ENCODE results near the gene UNK.
A peak's percentile ranks its signal among the peaks of the same experiment; 100 is the strongest.

UNK gene

DNA sequence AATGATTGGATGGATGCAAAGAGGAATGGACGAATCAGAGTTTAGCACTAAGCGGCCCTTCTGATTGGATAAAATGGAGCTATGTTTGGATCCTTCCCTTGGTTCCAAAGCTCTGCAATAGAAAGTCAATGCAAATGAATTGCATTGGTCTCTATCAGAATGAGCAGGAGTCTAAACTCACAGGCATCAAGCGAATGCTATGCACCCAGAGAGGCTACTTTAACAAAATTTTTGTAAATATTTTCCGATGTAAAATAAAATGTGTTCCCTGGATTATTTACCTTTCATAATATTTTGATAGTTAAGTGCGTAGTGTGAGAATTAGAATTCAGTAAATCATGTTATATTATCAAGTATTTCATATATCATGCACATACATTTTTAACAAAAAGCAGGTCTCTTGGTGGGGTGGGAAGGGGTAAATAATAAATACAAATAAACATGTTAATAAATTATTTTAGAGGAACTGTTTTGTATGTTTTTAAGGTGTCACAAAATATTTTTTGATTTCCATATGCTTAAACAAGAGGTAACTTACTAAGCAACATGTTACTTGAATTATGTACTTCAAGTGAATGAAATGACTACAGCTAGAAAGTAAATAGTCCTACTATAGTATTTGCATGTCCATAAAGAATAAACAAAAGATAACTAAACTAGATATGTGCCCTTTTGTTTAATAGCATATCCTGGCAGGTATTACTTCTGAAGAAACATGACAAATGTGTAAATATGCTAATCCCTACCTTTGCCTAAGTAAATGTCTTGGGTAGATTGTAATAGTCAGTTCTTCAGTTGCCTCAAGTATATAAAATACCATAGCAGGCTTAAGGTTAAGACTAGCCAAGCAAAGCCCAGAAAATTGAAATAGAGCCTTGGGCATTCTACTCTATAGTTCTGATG lies 4.4 kb upstream of the UNK start:
- peak overlapping the region; percentile 63 for H3K4me3 ChIP-seq (ENCODE audit: low read length)
- H2AFZ ChIP-seq (ENCODE audit: low read depth, low read length) = peak overlapping the region; percentile 63
- 0 out of 2 replicates have a peak overlapping the region, but pooled peaks have one; percentile 22 for H3K9ac ChIP-seq (ENCODE audit: low read length)
- peaks cover 34% of the 10 kb centered on the region for H4K20me1 ChIP-seq (ENCODE audit: insufficient read depth, low read length)
- peak overlapping the region; percentile 68 for H3K4me2 ChIP-seq (ENCODE audit: low read length)
- peak overlapping the region; percentile 29; the same call in 1 of the 2 replicates for H3K27ac ChIP-seq (ENCODE audit: low read length)
- H3K4me1 ChIP-seq (ENCODE audit: low read length) = peaks cover 41% of the 10 kb centered on the region
- no peaks in the 10 kb centered on the region for H3K27me3 ChIP-seq (ENCODE audit: low read depth, low read length)
- peaks cover 37% of the 10 kb centered on the region for H3K36me3 ChIP-seq (replicated peaks; ENCODE audit: low read depth, low read length)
- peaks cover 24% of the 10 kb centered on the region for H3K79me2 ChIP-seq (ENCODE audit: low read length)
- H3K9me3 ChIP-seq (ENCODE audit: insufficient read depth, low read length) = peaks cover 4% of the 10 kb centered on the region; the same call in 1 of the 2 replicates
- no peak for TF ChIP-seq EZH2phosphoT487 (IDR thresholded peaks at IDR 0.05; ENCODE audit: low read depth)
- TF ChIP-seq, protein P1, sequence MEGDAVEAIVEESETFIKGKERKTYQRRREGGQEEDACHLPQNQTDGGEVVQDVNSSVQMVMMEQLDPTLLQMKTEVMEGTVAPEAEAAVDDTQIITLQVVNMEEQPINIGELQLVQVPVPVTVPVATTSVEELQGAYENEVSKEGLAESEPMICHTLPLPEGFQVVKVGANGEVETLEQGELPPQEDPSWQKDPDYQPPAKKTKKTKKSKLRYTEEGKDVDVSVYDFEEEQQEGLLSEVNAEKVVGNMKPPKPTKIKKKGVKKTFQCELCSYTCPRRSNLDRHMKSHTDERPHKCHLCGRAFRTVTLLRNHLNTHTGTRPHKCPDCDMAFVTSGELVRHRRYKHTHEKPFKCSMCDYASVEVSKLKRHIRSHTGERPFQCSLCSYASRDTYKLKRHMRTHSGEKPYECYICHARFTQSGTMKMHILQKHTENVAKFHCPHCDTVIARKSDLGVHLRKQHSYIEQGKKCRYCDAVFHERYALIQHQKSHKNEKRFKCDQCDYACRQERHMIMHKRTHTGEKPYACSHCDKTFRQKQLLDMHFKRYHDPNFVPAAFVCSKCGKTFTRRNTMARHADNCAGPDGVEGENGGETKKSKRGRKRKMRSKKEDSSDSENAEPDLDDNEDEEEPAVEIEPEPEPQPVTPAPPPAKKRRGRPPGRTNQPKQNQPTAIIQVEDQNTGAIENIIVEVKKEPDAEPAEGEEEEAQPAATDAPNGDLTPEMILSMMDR (IDR thresholded peaks at IDR 0.05; ENCODE audit: low read depth, low read length) = no peak

DNA sequence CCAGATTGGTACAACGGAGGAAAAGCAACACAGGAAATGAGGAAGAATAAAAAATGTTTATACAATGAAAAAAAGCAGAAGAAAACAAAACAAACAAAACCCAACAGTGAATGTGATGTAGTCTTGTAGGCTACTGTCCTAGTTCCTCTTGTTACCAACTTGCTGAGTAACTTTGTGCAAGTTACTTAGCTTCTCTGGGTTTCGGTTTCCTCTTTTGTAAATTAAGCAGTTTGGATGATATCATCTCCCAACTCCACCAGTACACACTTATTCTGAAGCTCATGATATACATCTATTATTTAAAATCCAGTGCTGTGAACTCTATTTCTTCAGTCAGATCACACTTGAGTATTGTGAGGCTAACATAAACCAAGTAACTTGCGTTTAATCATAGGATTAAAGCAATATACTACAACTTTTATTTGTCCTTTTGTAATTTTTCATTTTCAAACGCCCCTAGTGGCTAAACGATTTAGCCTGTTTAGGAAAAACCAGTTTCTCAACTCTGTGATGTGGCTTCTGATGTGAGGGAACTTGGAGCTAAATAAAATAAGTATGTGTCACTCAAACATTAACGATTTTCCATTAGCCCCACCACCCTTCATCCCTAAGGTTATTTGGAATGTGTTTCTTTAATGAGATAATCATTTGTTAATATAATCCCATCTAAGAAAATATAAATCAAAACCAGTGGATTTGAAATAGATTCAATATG lies 1.4 kb upstream of the UNK start:
- peak overlapping the region; percentile 90 for H3K27ac ChIP-seq (ENCODE audit: low read length)
- H3K4me1 ChIP-seq (ENCODE audit: low read length) = peaks cover 46% of the 10 kb centered on the region

DNA sequence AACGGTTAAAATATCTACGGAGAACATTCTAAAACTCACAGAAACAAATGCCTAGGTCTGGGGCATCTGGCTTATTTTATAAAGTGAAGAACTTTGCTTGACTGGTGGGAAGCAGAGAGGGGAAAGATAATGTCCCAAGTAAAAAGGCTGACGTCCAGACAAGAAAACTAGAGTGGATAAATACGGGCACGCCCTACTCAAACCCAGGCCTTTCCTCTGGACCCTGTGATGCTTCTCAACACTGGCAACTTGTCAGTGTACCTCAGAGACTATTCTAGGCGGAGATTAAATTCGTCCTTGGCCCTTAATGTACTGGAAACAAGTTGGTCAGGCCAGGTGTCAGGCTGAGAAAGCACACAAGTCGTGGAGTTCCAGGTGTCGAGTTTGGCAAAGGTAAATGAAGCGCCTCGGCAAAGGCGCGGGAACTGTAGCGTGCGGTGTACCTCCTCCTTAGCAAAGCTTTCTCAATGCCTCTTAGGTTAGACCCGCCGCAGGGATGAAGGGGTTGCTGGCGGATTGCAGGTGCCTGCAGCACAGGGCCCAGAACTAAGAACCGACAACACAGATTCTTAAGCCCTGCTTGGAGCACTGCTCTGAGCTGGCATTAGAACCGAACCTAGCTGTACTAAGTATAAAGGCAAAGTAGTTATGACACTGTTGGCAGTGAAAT lies 668 bp upstream of the UNK start:
- Histone ChIP-seq H2AFZ (ENCODE audit: low read depth, low read length) (peak overlapping the region; percentile 68), H3K9ac (ENCODE audit: low read length) (peak overlapping the region; percentile 97), H3K4me1 (ENCODE audit: low read length) (peaks cover 40% of the 10 kb centered on the region), H3K9me3 (ENCODE audit: insufficient read depth, low read length) (peaks cover 4% of the 10 kb centered on the region; the same call in 1 of the 2 replicates), H4K20me1 (ENCODE audit: insufficient read depth, low read length) (peaks cover 5% of the 10 kb centered on the region), H3K4me3 (ENCODE audit: low read length) (peak overlapping the region; percentile 83), H3K4me2 (ENCODE audit: low read length) (peak overlapping the region; percentile 98), H3K27ac (ENCODE audit: low read length) (peak overlapping the region; percentile 90), H3K36me3 (replicated peaks; ENCODE audit: low read depth, low read length) (peaks cover 9% of the 10 kb centered on the region), H3K27me3 (ENCODE audit: low read depth, low read length) (no peaks in the 10 kb centered on the region), H3K79me2 (ENCODE audit: low read length) (peaks cover 45% of the 10 kb centered on the region)
- TF ChIP-seq, protein P1 (IDR thresholded peaks at IDR 0.05; ENCODE audit: low read depth, low read length) = no peak
- no peak for TF ChIP-seq EZH2phosphoT487 (IDR thresholded peaks at IDR 0.05; ENCODE audit: low read depth)

More for the DNA sequence above, 1.4 kb upstream of the UNK start:
- Histone ChIP-seq H3K27me3 (ENCODE audit: low read depth, low read length) (no peaks in the 10 kb centered on the region), H3K79me2 (ENCODE audit: low read length) (peaks cover 47% of the 10 kb centered on the region), H4K20me1 (ENCODE audit: insufficient read depth, low read length) (peaks cover 12% of the 10 kb centered on the region), H3K4me2 (ENCODE audit: low read length) (peak overlapping the region; percentile 98), H3K4me3 (ENCODE audit: low read length) (peak overlapping the region; percentile 83), H3K36me3 (replicated peaks; ENCODE audit: low read depth, low read length) (peaks cover 16% of the 10 kb centered on the region), H3K9ac (ENCODE audit: low read length) (peak overlapping the region; percentile 97), H3K9me3 (ENCODE audit: insufficient read depth, low read length) (peaks cover 4% of the 10 kb centered on the region; the same call in 1 of the 2 replicates), H2AFZ (ENCODE audit: low read depth, low read length) (0 out of 2 replicates have a peak overlapping the region, but pooled peaks have one; percentile 68)
- TF ChIP-seq, protein P1 (IDR thresholded peaks at IDR 0.05; ENCODE audit: low read depth, low read length) = peak; percentile 72
- no peak for TF ChIP-seq EZH2phosphoT487 (IDR thresholded peaks at IDR 0.05; ENCODE audit: low read depth)

Measured in OCI-LY3 (cell line).